K562 (cell line): ENCODE measurements around the gene ADCY6. TPM values are rescaled to one million over a fixed set of nuclear protein-coding genes. Genes with fewer than 3 reads are reported as not detected.

ENCODE experiments used
- ATAC-seq: fragments of 200-7000 bp; cut with Tn5 transposase; 3 replicates; pipeline ENCODE4 v1.9.1; 2020; ENCODE audit warnings: moderate library complexity
- BruUV-seq: library from RNA; stranded (reverse); fragments of 400-500 nt; replicated peaks from 2 replicates; lab custom pipeline; 2021; lab: Mats Ljungman, UMichigan
- CTCF ChIA-PET: fragments of 300-600 bp; formaldehyde crosslinking; extraction: SDS; loops from one replicate; lab custom pipeline; 2021; ENCODE audit warnings: low intra/inter-chr PET ratio; lab: Yijun Ruan, JAX
- POLR2A ChIA-PET: fragments of 300-600, 350-650 bp; sonication (Branson Sonifier 250); formaldehyde crosslinking; extraction: SDS; loops from one replicate; lab custom pipeline; 2021; ENCODE audit warnings: antibody characterized with exemption, inconsistent platforms; lab: Yijun Ruan, JAX
- DNase-seq, 4 experiments: peaks; one replicate each; pipeline versions ENCODE4 v3.0.0 to v3.0.0-alpha.2; 2011 to 2018; ENCODE audit warnings: low spot score in 3 of 4, mixed read lengths in 3 of 4; ENCODE audit errors: extremely low read depth in 1 of 4
- FAIRE-seq: peaks from 2 replicates; lab custom pipeline; 2011; peaks lifted over from hg19 to GRCh38; lab: Jason Lieb, UNC
- H2AFZ ChIP-seq: 2 replicates; pipeline ENCODE4 v1.6.0; 2011; ENCODE audit warnings: low read depth, low read length, control low read depth, inconsistent platforms
- H3K27ac ChIP-seq: fragments of 200-600 bp; 3 replicates; pipeline ENCODE4 v1.8.0; 2011; ENCODE audit warnings: low read depth, mild to moderate bottlenecking, control low read depth, inconsistent platforms, low read length, moderate library complexity, mixed read lengths; ENCODE audit errors: extremely low read depth
- H3K27me3 ChIP-seq, 2 experiments: fragments of 300-600 bp in 1 of 2; 2 replicates in 1 of 2; 3 replicates in 1 of 2; pipeline versions ENCODE4 v1.6.0 to v1.8.0; 2011; ENCODE audit warnings: inconsistent platforms in 2 of 2, low read length in 2 of 2, mild to moderate bottlenecking in 1 of 2, mixed read lengths in 1 of 2, moderate library complexity in 1 of 2; ENCODE audit not compliant: control insufficient read depth in 2 of 2, insufficient read depth in 2 of 2
- H3K36me3 ChIP-seq: fragments of 300-600 bp; 3 replicates; pipeline ENCODE4 v1.8.0; 2011; ENCODE audit warnings: mild to moderate bottlenecking, low read length, inconsistent platforms; ENCODE audit not compliant: control insufficient read depth, insufficient read depth
- H3K4me1 ChIP-seq, 2 experiments: fragments of 200-600 bp in 1 of 2; replicated peaks in 1 of 2; 2 replicates in 1 of 2; 3 replicates in 1 of 2; pipeline versions ENCODE4 v1.5.1 to v1.8.0; 2011; ENCODE audit warnings: inconsistent platforms in 2 of 2, low read length in 2 of 2, mild to moderate bottlenecking in 1 of 2, mixed read lengths in 1 of 2, moderate library complexity in 1 of 2; ENCODE audit not compliant: control insufficient read depth in 2 of 2, insufficient read depth in 2 of 2
- H3K4me2 ChIP-seq: 2 replicates; pipeline ENCODE4 v1.6.1; 2011; ENCODE audit warnings: low read length, control low read depth, inconsistent platforms, mixed read lengths; ENCODE audit not compliant: insufficient read depth
- H3K4me3 ChIP-seq: fragments of 200-600 bp; sonication (generic), shearing (Covaris generic); 2 replicates; pipeline ENCODE4 v1.5.1; 2016; ENCODE audit warnings: control low read depth, inconsistent platforms
- H3K79me2 ChIP-seq: fragments of 200-600 bp; 3 replicates; pipeline ENCODE4 v1.8.0; 2011; ENCODE audit warnings: low read length, inconsistent platforms; ENCODE audit not compliant: control insufficient read depth, insufficient read depth
- H3K9ac ChIP-seq, 2 experiments: 2 replicates each; pipeline versions ENCODE4 v1.6.0 to v1.6.1; 2011; ENCODE audit warnings: low read depth in 2 of 2, low read length in 2 of 2, control low read depth in 1 of 2, inconsistent platforms in 1 of 2, mild to moderate bottlenecking in 1 of 2, mixed read lengths in 1 of 2; ENCODE audit not compliant: insufficient read depth in 1 of 2
- H3K9me1 ChIP-seq: one replicate; pipeline ENCODE4 v1.6.0; 2011; ENCODE audit warnings: inconsistent platforms, mild to moderate bottlenecking, low read length, moderate library complexity; ENCODE audit not compliant: control insufficient read depth, insufficient read depth
- H3K9me3 ChIP-seq: replicated peaks from 2 replicates; pipeline ENCODE4 v1.5.1; 2011; ENCODE audit warnings: low read depth, low read length, inconsistent platforms; ENCODE audit not compliant: control insufficient read depth, insufficient read depth
- H4K20me1 ChIP-seq: replicated peaks from 2 replicates; pipeline ENCODE4 v1.6.1; 2011; ENCODE audit warnings: low read length, inconsistent platforms, mixed read lengths; ENCODE audit not compliant: control insufficient read depth, insufficient read depth
- CHD2 ChIP-seq: IDR thresholded peaks from 2 replicates; pipeline ENCODE4 v1.6.1; 2011; ENCODE audit warnings: low read depth, low read length
- MYBL2 ChIP-seq, 2 experiments: fragments of 450-650 bp in 1 of 2; sonication (generic) in 1 of 2; formaldehyde crosslinking in 1 of 2; IDR thresholded peaks; 2 replicates each; pipeline versions ENCODE4 v1.6.1 to v1.8.1; 2017 to 2022; ENCODE audit warnings: borderline replicate concordance in 1 of 2, inconsistent platforms in 1 of 2, low read depth in 1 of 2, mild to moderate bottlenecking in 1 of 2, missing genetic modification reagents in 1 of 2, moderate library complexity in 1 of 2
- NCOA4 ChIP-seq: fragments of 450-650 bp; IDR thresholded peaks from 2 replicates; pipeline ENCODE4 v1.6.1; 2018; ENCODE audit warnings: mild to moderate bottlenecking; ENCODE audit not compliant: partially characterized antibody
- TAF7 ChIP-seq: fragments of 450-650 bp; IDR thresholded peaks from 2 replicates; pipeline ENCODE4 v1.6.1; 2016; ENCODE audit warnings: missing genetic modification characterization, missing compliant biosample characterization
- TRIM24 ChIP-seq, 2 experiments: fragments of 450-650 bp; IDR thresholded peaks; 2 replicates each; pipeline ENCODE4 v1.6.1; 2016
- ZC3H4 ChIP-seq: sonication (generic); formaldehyde crosslinking; IDR thresholded peaks from 2 replicates; pipeline ENCODE4 v1.9.0; 2021; ENCODE audit warnings: missing genetic modification reagents, borderline replicate concordance
- ZNF165 ChIP-seq: fragments of 250-450 bp; sonication (Bioruptor Pico); IDR thresholded peaks from 2 replicates; pipeline ENCODE4 v1.4.0; 2020; ENCODE audit warnings: borderline replicate concordance
- ZNF311 ChIP-seq: fragments of 250-450 bp; sonication (Bioruptor Pico); IDR thresholded peaks from 2 replicates; pipeline ENCODE4 v1.4.0; 2020; ENCODE audit warnings: mild to moderate bottlenecking, moderate library complexity
- WGBS: fragments of 100-300 bp; shearing (Covaris generic); methylation state at CpG from one replicate; pipeline ENCODE4 v1.1.6; 2016; ENCODE audit warnings: low coverage, mixed read lengths; ENCODE audit not compliant: insufficient coverage; ENCODE audit errors: missing lambda C conversion rate; 5-methylcytosine and 5-hydroxymethylcytosine counted together
- in situ Hi-C: fragments of 300-500 bp; cut with MboI; formaldehyde crosslinking; loops from 4 replicates; pipeline ENCODE4 v1.15.0; 2018; ENCODE audit warnings: inconsistent platforms, mixed read lengths
- intact Hi-C: fragments of 100-400 bp; cut with micrococcal nuclease; formaldehyde crosslinking; loops from 2 replicates; pipeline ENCODE4 v1.14.2; 2022
- polyA plus RNA-seq, 8 experiments: library from polyadenylated mRNA; depleted of rRNA in 4 of 8; stranded (reverse) in 5 of 8; unstranded in 3 of 8; fragments of >200 nt; fragmentation: Nextera tagmentation in 2 of 8; fragmentation: Illumina TruSeq in 1 of 8; extraction: Ambion mirVana in 2 of 8; extraction: Trizol in 1 of 8; gene quantifications; 2 replicates each; pipeline versions ENCODE4 v1.2.1 to v1.2.3, GENCODE V29; 2011 to 2014; ENCODE audit warnings: inconsistent platforms in 1 of 8, missing spikeins in 1 of 8
- total RNA-seq, 7 experiments: library from RNA; depleted of rRNA in 6 of 7; stranded (reverse); fragments of >200 nt in 6 of 7; fragmentation: Illumina TruSeq in 2 of 7; extraction: Trizol in 2 of 7; gene quantifications; 2 replicates each; pipeline versions ENCODE4 v1.2.1 to v1.2.3, GENCODE V29; 2011 to 2021; ENCODE audit warnings: low replicate concordance in 1 of 7
- TF ChIP-seq, protein P1 (sequence below): fragments of 250-450 bp; sonication (Bioruptor Pico); IDR thresholded peaks from 2 replicates; pipeline ENCODE4 v1.4.0; 2020; ENCODE audit warnings: borderline replicate concordance

The ADCY6 gene
- total and polyA plus RNA-seq, 9 of the 15 experiments (the other 6 are each of a cell fraction or from before 2014, with no cell fraction given) = 0.01 to 1.0 (median 0.53) TPM

DNA sequence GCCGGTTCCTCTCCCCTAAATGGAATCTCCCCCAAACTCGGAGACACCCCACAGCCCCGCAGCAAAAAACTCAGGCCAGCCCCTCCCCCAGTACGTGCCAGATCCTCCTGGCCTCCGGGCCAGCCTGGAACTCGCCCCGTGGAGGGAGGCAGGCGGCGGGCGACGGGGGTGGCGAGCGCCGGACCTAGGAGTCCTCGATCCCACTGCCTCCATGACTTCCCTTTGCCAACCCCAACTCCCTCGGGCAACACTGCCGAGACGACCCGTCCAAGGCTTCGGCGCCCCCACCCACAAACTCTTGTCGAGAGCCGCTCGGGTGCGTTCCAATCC is 400 bp downstream of the ADCY6 start:
- intact Hi-C loops = no loop called here
- ChIA-PET CTCF (no interaction called here), POLR2A (no interaction called here)
- Histone ChIP-seq H4K20me1 (0 out of 2 replicates have a peak, but pooled peaks cover 3% of the 10 kb centered on the region), H3K27me3 (peaks cover 12 to 33% of the 10 kb centered on the region in 2 experiments; a peak in 4 of 5 replicates), H3K4me2 (no peak overlapping the region), H3K27ac (no peak overlapping the region), H3K79me2 (no peaks in the 10 kb centered on the region), H3K4me1 (peaks cover 0 to 11% of the 10 kb centered on the region in 2 experiments; a peak in 2 of 5 replicates), H3K9ac (peak overlapping the region in 1 of 2 experiments; percentile 52; a peak in 1 of 4 replicates), H3K9me1 (no peaks in the 10 kb centered on the region), H3K4me3 (no peak overlapping the region), H2AFZ (no peak overlapping the region), H3K36me3 (no peaks in the 10 kb centered on the region), H3K9me3 (no peaks in the 10 kb centered on the region)
- no peak for DNase-seq
- BruUV-seq = no TSS peak
- in situ Hi-C loops = loop anchor here (25.0 kb wide), 1 partner anchor 251 kb away; the partner anchor contains the start of gene OR8S1
- FAIRE-seq = no peak
- ATAC-seq = no peak
- 7% methylated on average over 16 of the region's 25 CpGs for WGBS
- TF ChIP-seq NCOA4 (no peak), MYBL2 (IDR thresholded peaks at IDR 0.05; ENCODE audit: low read depth) (no peak), MYBL2 (CRISPR knock-in tag; IDR thresholded peaks at IDR 0.05; ENCODE audit: borderline replicate concordance) (no peak), TAF7 (tag) (no peak), CHD2 (no peak), TRIM24 (IDR thresholded peaks at IDR 0.05) (no peak), ZC3H4 (CRISPR knock-in tag) (no peak), ZNF311 (no peak), ZNF165 (CRISPR knock-in tag) (no peak)
- TF ChIP-seq, protein P1, sequence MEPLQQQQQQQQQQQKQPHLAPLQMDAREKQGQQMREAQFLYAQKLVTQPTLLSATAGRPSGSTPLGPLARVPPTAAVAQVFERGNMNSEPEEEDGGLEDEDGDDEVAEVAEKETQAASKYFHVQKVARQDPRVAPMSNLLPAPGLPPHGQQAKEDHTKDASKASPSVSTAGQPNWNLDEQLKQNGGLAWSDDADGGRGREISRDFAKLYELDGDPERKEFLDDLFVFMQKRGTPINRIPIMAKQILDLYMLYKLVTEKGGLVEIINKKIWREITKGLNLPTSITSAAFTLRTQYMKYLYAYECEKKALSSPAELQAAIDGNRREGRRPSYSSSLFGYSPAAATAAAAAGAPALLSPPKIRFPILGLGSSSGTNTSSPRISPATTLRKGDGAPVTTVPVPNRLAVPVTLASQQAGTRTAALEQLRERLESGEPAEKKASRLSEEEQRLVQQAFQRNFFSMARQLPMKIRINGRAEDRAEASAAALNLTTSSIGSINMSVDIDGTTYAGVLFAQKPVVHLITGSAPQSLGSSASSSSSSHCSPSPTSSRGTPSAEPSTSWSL (CRISPR knock-in tag) = no peak
